Measurements from ENCODE around the gene PPP1R3C.
A peak's percentile ranks its signal among the peaks of the same experiment; 100 is the strongest.

The PPP1R3C gene

GRCh38 chr10:91590904-91591796 lies 41.7 kb downstream of the PPP1R3C start:
- H3K36me3 ChIP-seq (ENCODE audit: control insufficient read depth, insufficient read depth, low read length), result no peaks in the 10 kb centered on the region
- H3K4me1 ChIP-seq, result peaks cover 11% of the 10 kb centered on the region
- H3K27ac ChIP-seq, result peak overlapping the region; percentile 67
- H3K9ac ChIP-seq, result no peak overlapping the region
- no peaks in the 10 kb centered on the region for H3K27me3 ChIP-seq (ENCODE audit: control insufficient read depth, insufficient read depth, low read length)
- H3K9me3 ChIP-seq (ENCODE audit: control insufficient read depth, low read length), result no peaks in the 10 kb centered on the region
- TF ChIP-seq CTCF (IDR thresholded peaks at IDR 0.05), result no peak
- H3K4me3 ChIP-seq (ENCODE audit: low read depth, low read length), result no peak overlapping the region
- H3K4me2 ChIP-seq (ENCODE audit: low read length), result no peak overlapping the region
- H3K79me2 ChIP-seq, result no peaks in the 10 kb centered on the region
- H2AFZ ChIP-seq, result peak overlapping the region; percentile 85

- Histone ChIP-seq H3K79me2 (no peaks in the 10 kb centered on the region), H3K4me3 (ENCODE audit: low read depth, low read length) (no peak overlapping the region), H3K27ac (peak overlapping the region; percentile 67), H3K36me3 (ENCODE audit: control insufficient read depth, insufficient read depth, low read length) (no peaks in the 10 kb centered on the region), H3K4me1 (peaks cover 11% of the 10 kb centered on the region), H3K27me3 (ENCODE audit: control insufficient read depth, insufficient read depth, low read length) (no peaks in the 10 kb centered on the region), H3K4me2 (ENCODE audit: low read length) (peak overlapping the region; percentile 36), H3K9me3 (ENCODE audit: control insufficient read depth, low read length) (no peaks in the 10 kb centered on the region), H3K9ac (no peak overlapping the region), H2AFZ (peak overlapping the region; percentile 85)
- TF ChIP-seq CTCF (IDR thresholded peaks at IDR 0.05), result no peak
Measured at GRCh38 chr10:91590142-91590903, 42.5 kb downstream of the PPP1R3C start.

- Histone ChIP-seq H3K79me2 (no peaks in the 10 kb centered on the region), H3K27me3 (ENCODE audit: control insufficient read depth, insufficient read depth, low read length) (no peaks in the 10 kb centered on the region), H2AFZ (no peak overlapping the region), H3K4me2 (ENCODE audit: low read length) (peak overlapping the region; percentile 36), H3K36me3 (ENCODE audit: control insufficient read depth, insufficient read depth, low read length) (no peaks in the 10 kb centered on the region), H3K4me1 (peaks cover 11% of the 10 kb centered on the region), H3K27ac (no peak overlapping the region), H3K9ac (no peak overlapping the region), H3K4me3 (ENCODE audit: low read depth, low read length) (no peak overlapping the region), H3K9me3 (ENCODE audit: control insufficient read depth, low read length) (no peaks in the 10 kb centered on the region)
- TF ChIP-seq CTCF (IDR thresholded peaks at IDR 0.05), result no peak
Measured at GRCh38 chr10:91589658-91590035, 43.2 kb downstream of the PPP1R3C start.

- H3K27ac ChIP-seq, result no peak overlapping the region
- no peaks in the 10 kb centered on the region for H3K36me3 ChIP-seq (ENCODE audit: control insufficient read depth, insufficient read depth, low read length)
- TF ChIP-seq CTCF (IDR thresholded peaks at IDR 0.05), result no peak
- no peak overlapping the region for H3K4me3 ChIP-seq (ENCODE audit: low read depth, low read length)
- peaks cover 11% of the 10 kb centered on the region for H3K4me1 ChIP-seq
- H3K79me2 ChIP-seq, result no peaks in the 10 kb centered on the region
- no peak overlapping the region for H3K9ac ChIP-seq
- H2AFZ ChIP-seq, result no peak overlapping the region
- no peaks in the 10 kb centered on the region for H3K27me3 ChIP-seq (ENCODE audit: control insufficient read depth, insufficient read depth, low read length)
- no peaks in the 10 kb centered on the region for H3K9me3 ChIP-seq (ENCODE audit: control insufficient read depth, low read length)
- no peak overlapping the region for H3K4me2 ChIP-seq (ENCODE audit: low read length)
Measured at GRCh38 chr10:91589015-91589657, 43.7 kb downstream of the PPP1R3C start.
